Subcutaneous abdominal adipose tissue (tissue), 5 donors: ENCODE measurements around the gene SEC11C.

Experiments used
- H3K27ac ChIP-seq: one replicate; pipeline ENCODE4 v1.7.0; 2013; ENCODE audit warnings: low read depth, mild to moderate bottlenecking, inconsistent platforms, low read length, moderate library complexity
- H3K27me3 ChIP-seq, 5 donors: one replicate each; pipeline ENCODE4 v1.7.0; 2013; ENCODE audit warnings: low read length in 5 of 5, inconsistent platforms in 1 of 5; ENCODE audit not compliant: control insufficient read depth in 5 of 5, insufficient read depth in 4 of 5
- H3K36me3 ChIP-seq, 5 donors: one replicate each; pipeline ENCODE4 v1.7.0; 2013; ENCODE audit warnings: low read length in 5 of 5; ENCODE audit not compliant: control insufficient read depth in 5 of 5, insufficient read depth in 5 of 5
- H3K4me1 ChIP-seq, 5 donors: one replicate each; pipeline ENCODE4 v1.7.0; 2013; ENCODE audit warnings: low read length in 5 of 5, mild to moderate bottlenecking in 3 of 5, moderate library complexity in 1 of 5; ENCODE audit not compliant: control insufficient read depth in 5 of 5, insufficient read depth in 5 of 5
- H3K4me3 ChIP-seq, 5 donors: one replicate each; pipeline ENCODE4 v1.7.0; 2013; ENCODE audit warnings: low read length in 5 of 5, low read depth in 1 of 5
- H3K9ac ChIP-seq, 5 donors: one replicate each; pipeline ENCODE4 v1.7.0; 2013; ENCODE audit warnings: low read length in 5 of 5, mild to moderate bottlenecking in 4 of 5, moderate library complexity in 3 of 5
- H3K9me3 ChIP-seq, 5 donors: one replicate each; pipeline ENCODE4 v1.7.0; 2013; ENCODE audit warnings: low read length in 5 of 5; ENCODE audit not compliant: control insufficient read depth in 5 of 5
- donor health status: healthy.
- donor health status: healthy.
- donor health status: healthy.
- donor health status: healthy.
- donor health status: healthy.

The SEC11C gene

DNA sequence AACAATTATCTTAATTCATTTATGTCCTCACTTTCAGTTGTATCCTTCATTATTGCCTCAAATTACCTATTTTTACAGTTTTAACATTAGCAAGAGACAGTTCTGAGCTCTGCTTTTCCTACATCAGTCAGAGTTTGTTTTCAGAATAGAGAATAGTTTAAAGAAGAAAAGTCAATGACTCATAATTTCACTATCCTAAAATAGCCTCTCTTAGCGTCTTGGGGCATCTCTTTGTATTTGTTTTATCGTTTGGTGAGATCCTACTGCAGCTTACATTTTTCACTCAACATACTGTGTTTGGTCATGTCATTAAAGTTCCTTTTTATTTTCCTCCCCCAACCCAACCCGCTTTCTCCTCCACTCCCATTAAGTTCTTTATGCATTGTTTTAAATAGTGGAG lies 3.8 kb downstream of the SEC11C start:
- Histone ChIP-seq H3K27ac (no peak overlapping the region), H3K9me3 (no peaks in the 10 kb centered on the region), H3K4me3 (no peak overlapping the region), H3K27me3 (no peaks in the 10 kb centered on the region), H3K9ac (no peak overlapping the region), H3K36me3 (no peaks in the 10 kb centered on the region), H3K4me1 (peaks cover 0 to 21% (median 13%) of the 10 kb centered on the region in 5 donors)

DNA sequence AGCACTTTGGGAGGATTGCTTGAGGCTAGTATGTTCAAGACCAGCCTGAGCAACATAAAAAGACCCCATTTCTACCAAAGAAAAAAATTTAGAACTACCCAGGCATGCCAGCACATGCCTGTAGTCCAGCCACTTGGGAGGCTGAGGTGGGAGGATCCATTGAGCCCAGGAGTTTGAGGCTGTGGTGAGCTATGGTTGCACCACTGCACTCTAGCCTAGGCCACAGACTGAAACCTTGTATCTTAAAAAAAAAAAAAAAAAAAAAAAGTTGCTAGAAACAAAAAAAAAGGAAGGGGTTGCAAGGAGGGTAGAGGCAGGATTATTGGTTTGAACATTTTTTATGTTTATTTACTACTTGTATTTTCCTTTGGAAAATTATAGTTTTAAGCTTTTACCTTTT lies 4.8 kb downstream of the SEC11C start:
- H3K9ac ChIP-seq = no peak overlapping the region
- H3K4me1 ChIP-seq = peaks cover 0 to 21% (median 10%) of the 10 kb centered on the region in 5 donors
- H3K27ac ChIP-seq = no peak overlapping the region
- no peaks in the 10 kb centered on the region for H3K36me3 ChIP-seq
- H3K4me3 ChIP-seq = no peak overlapping the region
- H3K9me3 ChIP-seq = no peaks in the 10 kb centered on the region
- no peaks in the 10 kb centered on the region for H3K27me3 ChIP-seq

DNA sequence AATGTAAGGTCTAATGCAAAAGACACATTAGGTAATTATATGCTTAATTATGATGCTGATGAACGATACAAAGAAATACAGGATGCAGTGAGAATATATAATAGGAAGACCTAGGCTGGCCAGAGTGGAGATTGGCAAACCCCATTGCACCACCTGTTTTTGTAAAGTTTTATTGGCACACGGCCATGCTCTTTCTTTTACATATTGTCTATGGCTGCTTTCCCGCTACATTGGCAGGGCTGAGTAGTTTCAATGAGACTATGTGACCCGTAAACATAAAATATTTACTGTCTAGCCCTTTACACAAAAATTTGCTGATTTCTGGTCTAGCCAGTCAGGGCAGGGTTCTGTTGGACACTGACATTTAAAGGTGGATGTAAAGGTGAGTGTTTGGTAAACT lies 5.4 kb downstream of the SEC11C start:
- H3K9me3 ChIP-seq = no peaks in the 10 kb centered on the region
- H3K4me1 ChIP-seq = peaks cover 0 to 19% (median 6%) of the 10 kb centered on the region in 5 donors
- no peak overlapping the region for H3K27ac ChIP-seq
- H3K4me3 ChIP-seq = no peak overlapping the region
- no peaks in the 10 kb centered on the region for H3K27me3 ChIP-seq
- no peak overlapping the region for H3K9ac ChIP-seq
- H3K36me3 ChIP-seq = peaks cover 0 to 2% (median 0%) of the 10 kb centered on the region in 5 donors

DNA sequence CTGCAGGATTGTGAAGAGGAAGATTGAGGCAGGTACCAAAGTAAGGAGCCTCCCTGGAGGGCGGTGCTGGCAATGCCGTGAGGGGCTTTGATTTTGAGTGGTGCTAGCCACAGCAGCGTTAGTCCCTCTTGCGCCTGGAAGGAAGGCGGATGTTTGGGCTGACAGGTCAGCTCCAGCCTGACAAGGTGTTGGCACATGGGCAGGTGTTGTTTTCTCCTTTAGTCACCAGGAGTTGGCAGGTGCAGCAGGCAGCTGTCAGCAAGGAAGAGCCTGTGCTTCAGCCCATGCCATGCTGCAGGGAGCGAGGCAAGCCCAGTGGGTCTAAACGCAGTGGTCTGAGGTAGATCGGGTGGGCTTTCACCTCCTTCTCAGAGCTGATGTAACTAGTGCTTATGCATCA lies 8.5 kb downstream of the SEC11C start:
- Histone ChIP-seq H3K9me3 (no peaks in the 10 kb centered on the region), H3K9ac (no peak overlapping the region), H3K36me3 (peaks cover 2 to 20% (median 9%) of the 10 kb centered on the region in 5 donors), H3K4me3 (no peak overlapping the region), H3K27ac (no peak overlapping the region), H3K4me1 (peaks cover 0 to 12% (median 0%) of the 10 kb centered on the region in 5 donors), H3K27me3 (no peaks in the 10 kb centered on the region)

DNA sequence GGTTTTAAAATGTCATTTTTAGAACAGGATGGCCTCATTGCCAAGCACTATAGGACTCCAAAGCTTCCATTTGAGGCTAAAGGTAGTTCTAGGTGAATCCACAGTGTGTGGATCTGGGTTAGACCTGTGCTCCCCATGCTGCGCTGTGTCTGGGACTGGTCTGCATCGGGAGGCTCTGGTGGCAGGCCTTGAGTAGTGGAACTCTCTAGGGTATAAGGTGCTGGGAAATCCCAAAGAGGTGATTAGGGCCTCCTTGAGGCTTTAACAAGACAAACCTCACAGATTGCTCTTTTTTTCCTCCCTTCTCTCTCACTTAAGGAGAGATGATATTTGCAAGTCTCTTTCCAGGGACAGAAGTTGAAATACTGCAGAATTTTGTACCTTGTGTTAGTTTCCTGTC lies 9.3 kb downstream of the SEC11C start:
- Histone ChIP-seq H3K9me3 (no peaks in the 10 kb centered on the region), H3K9ac (no peak overlapping the region), H3K27me3 (no peaks in the 10 kb centered on the region), H3K27ac (no peak overlapping the region), H3K36me3 (peaks cover 5 to 25% (median 11%) of the 10 kb centered on the region in 5 donors), H3K4me1 (peaks cover 0 to 12% (median 0%) of the 10 kb centered on the region in 5 donors), H3K4me3 (no peak overlapping the region)

DNA sequence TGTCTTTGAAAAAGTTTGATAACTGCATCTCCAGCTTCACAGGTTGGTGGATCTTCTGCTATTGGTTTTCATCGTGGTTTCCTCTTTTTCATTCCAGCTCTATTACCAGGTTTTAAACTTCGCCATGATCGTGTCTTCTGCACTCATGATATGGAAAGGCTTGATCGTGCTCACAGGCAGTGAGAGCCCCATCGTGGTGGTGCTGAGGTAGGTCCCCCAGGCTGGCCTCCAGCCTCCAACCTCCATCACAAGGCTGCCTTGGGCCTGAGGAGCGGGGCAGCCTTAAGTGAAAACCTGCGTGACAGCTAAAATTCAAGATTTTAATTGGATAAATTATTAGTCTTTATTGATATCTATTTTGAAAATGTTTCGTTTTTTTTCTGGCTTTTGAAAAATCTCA lies 9.7 kb downstream of the SEC11C start:
- no peaks in the 10 kb centered on the region for H3K27me3 ChIP-seq
- H3K4me3 ChIP-seq = no peak overlapping the region
- no peak overlapping the region for H3K9ac ChIP-seq
- no peak overlapping the region for H3K27ac ChIP-seq
- H3K4me1 ChIP-seq = peaks cover 0 to 12% (median 0%) of the 10 kb centered on the region in 5 donors
- H3K9me3 ChIP-seq = no peaks in the 10 kb centered on the region
- peaks cover 6 to 28% (median 12%) of the 10 kb centered on the region in 5 donors for H3K36me3 ChIP-seq

DNA sequence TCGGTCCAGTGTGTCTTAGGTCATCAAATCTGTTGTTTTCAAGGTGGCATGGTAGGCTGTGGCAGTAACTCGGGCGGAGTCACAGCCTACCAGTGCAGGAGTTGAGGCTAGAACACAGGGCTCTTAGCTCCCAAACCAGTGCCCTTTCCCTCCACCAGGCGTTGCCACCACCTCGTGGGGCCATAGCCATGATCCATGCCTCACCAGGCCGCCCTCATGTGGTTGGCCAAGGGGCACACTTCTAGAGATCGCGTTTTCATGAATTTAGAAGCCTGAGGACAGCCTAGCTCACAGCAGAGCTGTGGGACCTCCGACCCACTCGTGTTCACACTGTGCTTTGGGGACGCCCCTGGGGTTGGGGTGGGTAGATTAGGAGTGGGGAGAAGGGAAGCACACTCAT lies 10.6 kb downstream of the SEC11C start:
- Histone ChIP-seq H3K4me3 (no peak overlapping the region), H3K9ac (no peak overlapping the region), H3K27ac (no peak overlapping the region), H3K4me1 (peaks cover 0 to 12% (median 0%) of the 10 kb centered on the region in 5 donors), H3K27me3 (no peaks in the 10 kb centered on the region), H3K9me3 (no peaks in the 10 kb centered on the region), H3K36me3 (peaks cover 6 to 34% (median 12%) of the 10 kb centered on the region in 5 donors)

DNA sequence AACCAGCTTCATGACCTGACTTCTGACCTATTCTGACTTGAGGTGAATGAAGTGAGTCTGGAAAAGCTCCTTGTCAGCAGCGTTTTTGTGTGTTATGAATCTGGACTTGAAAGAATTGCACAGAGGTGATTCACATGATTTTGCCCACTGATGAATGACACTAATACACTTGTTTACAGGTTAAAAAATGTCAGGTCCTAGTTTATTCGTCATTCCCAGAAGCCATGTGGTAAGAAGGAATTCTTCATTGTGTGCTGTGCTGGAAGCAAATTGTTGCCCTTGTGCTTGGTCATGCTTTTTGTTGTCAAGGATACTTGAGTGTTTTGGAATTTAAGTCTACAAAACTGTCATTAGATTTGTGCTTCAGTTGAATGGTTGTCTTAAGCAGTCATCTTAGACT lies 15.5 kb downstream of the SEC11C start:
- Histone ChIP-seq H3K27me3 (no peaks in the 10 kb centered on the region), H3K9ac (no peak overlapping the region), H3K9me3 (no peaks in the 10 kb centered on the region), H3K4me3 (no peak overlapping the region), H3K27ac (no peak overlapping the region), H3K36me3 (peaks cover 6 to 45% (median 18%) of the 10 kb centered on the region in 5 donors), H3K4me1 (no peaks in the 10 kb centered on the region)

DNA sequence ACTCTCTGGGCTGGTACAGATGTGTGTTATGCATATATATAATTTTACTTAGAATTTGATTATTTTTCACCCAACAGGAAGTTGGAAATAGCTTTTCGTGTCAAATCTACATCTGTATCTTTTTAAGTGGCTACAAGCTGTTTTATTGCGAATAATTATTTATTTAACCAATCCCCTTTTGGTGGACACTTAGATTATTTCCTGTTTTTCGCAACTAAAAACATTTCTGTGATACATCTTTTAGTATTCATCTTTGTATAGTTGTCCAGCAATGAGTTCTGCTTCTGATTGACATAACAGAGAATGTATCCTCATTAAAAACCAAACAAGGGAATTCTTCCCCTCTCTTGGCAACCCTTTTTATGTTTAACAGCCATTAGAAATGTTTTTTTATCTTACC lies 16.6 kb downstream of the SEC11C start:
- H3K27me3 ChIP-seq = no peaks in the 10 kb centered on the region
- H3K36me3 ChIP-seq = peaks cover 4 to 40% (median 13%) of the 10 kb centered on the region in 5 donors
- no peak overlapping the region for H3K9ac ChIP-seq
- no peaks in the 10 kb centered on the region for H3K9me3 ChIP-seq
- no peak overlapping the region for H3K27ac ChIP-seq
- no peaks in the 10 kb centered on the region for H3K4me1 ChIP-seq
- no peak overlapping the region for H3K4me3 ChIP-seq

DNA sequence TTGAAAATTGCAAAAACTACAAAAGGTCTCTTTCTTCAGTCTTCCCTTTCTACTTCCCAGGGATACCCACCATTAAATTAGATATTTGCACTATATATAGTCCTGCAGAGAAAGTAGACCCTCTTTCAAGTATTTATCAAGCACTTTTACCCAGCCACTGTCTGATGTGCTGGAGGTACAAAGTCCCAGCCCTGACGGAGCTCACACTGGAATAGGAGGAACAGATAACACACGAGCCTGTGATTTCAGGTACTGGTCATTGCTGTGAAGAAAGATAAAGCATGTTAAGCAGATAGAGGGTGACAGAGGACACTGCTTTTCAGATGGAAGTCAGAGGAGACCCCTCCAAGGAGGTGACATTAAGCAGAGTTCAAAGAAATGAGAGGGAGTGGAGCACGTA lies 19.6 kb downstream of the SEC11C start:
- H3K27me3 ChIP-seq = no peaks in the 10 kb centered on the region
- no peaks in the 10 kb centered on the region for H3K4me1 ChIP-seq
- no peaks in the 10 kb centered on the region for H3K9me3 ChIP-seq
- no peak overlapping the region for H3K27ac ChIP-seq
- no peak overlapping the region for H3K9ac ChIP-seq
- H3K36me3 ChIP-seq = peaks cover 0 to 21% (median 2%) of the 10 kb centered on the region in 5 donors
- no peak overlapping the region for H3K4me3 ChIP-seq

DNA sequence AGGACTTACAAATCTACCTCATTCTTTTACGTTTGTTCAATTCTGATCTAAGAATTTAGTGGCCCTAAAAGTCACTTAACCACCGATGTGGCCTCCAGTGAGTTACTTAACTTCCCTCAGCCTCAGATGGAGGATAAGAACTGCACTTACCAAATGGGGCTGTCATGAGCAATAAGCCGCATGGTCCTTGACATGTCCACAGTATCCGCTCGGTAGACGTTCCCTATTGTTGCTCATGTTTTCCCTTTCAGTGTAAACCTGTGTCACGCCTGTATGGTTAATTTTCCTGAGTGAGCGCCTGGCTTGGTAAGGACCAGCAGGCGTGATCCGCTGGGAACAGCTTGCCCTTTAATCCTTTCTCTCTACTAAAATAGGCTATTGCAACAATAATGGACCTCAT lies 20.3 kb downstream of the SEC11C start:
- Histone ChIP-seq H3K9me3 (no peaks in the 10 kb centered on the region), H3K4me1 (no peaks in the 10 kb centered on the region), H3K27me3 (no peaks in the 10 kb centered on the region), H3K4me3 (no peak overlapping the region), H3K36me3 (peaks cover 0 to 15% (median 1%) of the 10 kb centered on the region in 5 donors), H3K27ac (no peak overlapping the region), H3K9ac (no peak overlapping the region)
